SK-N-SH (cell line): ENCODE results near the gene ADCY5. TPM values are rescaled to one million over a fixed set of nuclear protein-coding genes. Genes with fewer than 3 reads are reported as not detected.

Source experiments
- CTCF ChIA-PET: fragments of 300-600, 350-600 bp; formaldehyde crosslinking; extraction: SDS; loops from one replicate; lab custom pipeline; 2021; lab: Yijun Ruan, JAX
- POLR2A ChIA-PET: fragments of 350-600 bp; sonication (Branson Sonifier 250); formaldehyde crosslinking; extraction: SDS; loops from one replicate; lab custom pipeline; 2020; ENCODE audit warnings: antibody characterized with exemption, inconsistent platforms; lab: Yijun Ruan, JAX
- DNase-seq: peaks from one replicate; pipeline ENCODE4 v3.0.0; 2012
- H2AFZ ChIP-seq: fragments of 200-600 bp; sonication (generic); 2 replicates; pipeline ENCODE4 v1.8.1; 2016; ENCODE audit warnings: antibody characterized with exemption, mild to moderate bottlenecking, low read depth
- H3F3A ChIP-seq: fragments of 200-600 bp; sonication (generic); replicated peaks from 2 replicates; pipeline ENCODE3; 2016; ENCODE audit warnings: antibody characterized with exemption, mild to moderate bottlenecking; ENCODE audit not compliant: insufficient read depth
- H3K27ac ChIP-seq, 2 experiments: fragments of 200-500 bp in 1 of 2; fragments of 200-600 bp in 1 of 2; sonication (Bioruptor generic) in 1 of 2; sonication (generic), shearing (Covaris generic) in 1 of 2; 2 replicates each; pipeline versions ENCODE4 v1.5.1 to v1.6.1; 2014 to 2016; ENCODE audit warnings: low read depth in 2 of 2, inconsistent platforms in 1 of 2, low read length in 1 of 2, mild to moderate bottlenecking in 1 of 2, mixed read lengths in 1 of 2
- H3K27me3 ChIP-seq: fragments of 200-600 bp; sonication (generic), shearing (Covaris generic); 2 replicates; pipeline ENCODE4 v1.6.1; 2016; ENCODE audit warnings: mixed run types; ENCODE audit not compliant: insufficient read depth
- H3K36me3 ChIP-seq, 2 experiments: fragments of 200-500 bp in 1 of 2; fragments of 200-600 bp in 1 of 2; sonication (Bioruptor generic) in 1 of 2; sonication (generic) in 1 of 2; replicated peaks in 1 of 2; 2 replicates each; pipeline versions ENCODE3 to v1.5.1; 2014 to 2016; ENCODE audit warnings: low read length in 1 of 2, mild to moderate bottlenecking in 1 of 2; ENCODE audit not compliant: insufficient read depth in 2 of 2, control insufficient read depth in 1 of 2
- H3K4me1 ChIP-seq, 2 experiments: fragments of 200-500 bp in 1 of 2; fragments of 200-600 bp in 1 of 2; sonication (Bioruptor generic) in 1 of 2; sonication (generic), shearing (Covaris generic) in 1 of 2; 2 replicates each; pipeline versions ENCODE4 v1.5.1 to v1.6.1; 2014 to 2016; ENCODE audit warnings: low read depth in 1 of 2, low read length in 1 of 2, mixed run types in 1 of 2; ENCODE audit not compliant: insufficient read depth in 2 of 2, control insufficient read depth in 1 of 2
- H3K4me2 ChIP-seq: fragments of 200-600 bp; sonication (generic), shearing (Covaris generic); 2 replicates; pipeline ENCODE4 v1.6.1; 2017; ENCODE audit warnings: mixed run types
- H3K4me3 ChIP-seq, 2 experiments: fragments of 200-500 bp in 1 of 2; fragments of 200-600 bp in 1 of 2; sonication (Bioruptor generic) in 1 of 2; sonication (generic), shearing (Covaris generic) in 1 of 2; 2 replicates each; pipeline versions ENCODE4 v1.5.1 to v1.8.1; 2014 to 2016; ENCODE audit warnings: low read depth in 2 of 2, inconsistent platforms in 1 of 2, low read length in 1 of 2, mild to moderate bottlenecking in 1 of 2, mixed read lengths in 1 of 2, moderate library complexity in 1 of 2
- H3K79me2 ChIP-seq: fragments of 200-600 bp; sonication (generic); 2 replicates; pipeline ENCODE4 v1.8.1; 2017; ENCODE audit warnings: mild to moderate bottlenecking; ENCODE audit not compliant: insufficient read depth
- H3K9ac ChIP-seq: fragments of 200-600 bp; sonication (generic); 2 replicates; pipeline ENCODE4 v1.6.1; 2017; ENCODE audit warnings: mixed run types
- H3K9me2 ChIP-seq: fragments of 200-600 bp; sonication (generic); 2 replicates; pipeline ENCODE4 v1.6.1; 2017; ENCODE audit warnings: mixed run types
- H3K9me3 ChIP-seq: fragments of 200-600 bp; sonication (generic); 2 replicates; pipeline ENCODE4 v1.6.1; 2017; ENCODE audit warnings: mixed run types, mild to moderate bottlenecking, moderate library complexity
- H4K20me1 ChIP-seq: fragments of 200-600 bp; sonication (generic); 2 replicates; pipeline ENCODE4 v1.6.1; 2017; ENCODE audit warnings: mild to moderate bottlenecking, mixed run types; ENCODE audit not compliant: insufficient read depth
- ELF1 ChIP-seq: IDR thresholded peaks from 2 replicates; pipeline ENCODE4 v1.4.0; 2012
- FOXM1 ChIP-seq: IDR thresholded peaks from 2 replicates; pipeline ENCODE4 v1.4.0; 2012; ENCODE audit warnings: low read depth, mild to moderate bottlenecking
- GABPA ChIP-seq: IDR thresholded peaks from 2 replicates; pipeline ENCODE4 v1.4.0; 2012; ENCODE audit warnings: low read depth, mild to moderate bottlenecking
- MEF2A ChIP-seq: IDR thresholded peaks from 2 replicates; pipeline ENCODE4 v1.4.0; 2012; ENCODE audit warnings: low read depth, borderline replicate concordance
- RAD21 ChIP-seq: IDR thresholded peaks from 2 replicates; pipeline ENCODE4 v1.6.1; 2012; ENCODE audit warnings: mild to moderate bottlenecking, low read length
- RFX5 ChIP-seq: IDR thresholded peaks from 2 replicates; pipeline ENCODE4 v1.6.1; 2012; ENCODE audit warnings: mild to moderate bottlenecking, improper control_type of control experiment, low read length
- RXRA ChIP-seq: IDR thresholded peaks from 2 replicates; pipeline ENCODE4 v1.4.0; 2012; ENCODE audit warnings: low read depth, mild to moderate bottlenecking, borderline replicate concordance
- SIN3A ChIP-seq: IDR thresholded peaks from 2 replicates; pipeline ENCODE4 v1.6.1; 2012; ENCODE audit warnings: low read depth, mild to moderate bottlenecking, low read length, moderate library complexity, borderline replicate concordance
- SMC3 ChIP-seq: IDR thresholded peaks from 2 replicates; pipeline ENCODE4 v1.6.1; 2012; ENCODE audit warnings: low read depth, low read length, improper control_type of control experiment
- TAF1 ChIP-seq: IDR thresholded peaks from 2 replicates; pipeline ENCODE4 v1.6.1; 2012; ENCODE audit warnings: low read depth, mild to moderate bottlenecking, low read length, moderate library complexity, borderline replicate concordance
- TCF12 ChIP-seq: IDR thresholded peaks from 2 replicates; pipeline ENCODE4 v1.4.0; 2012
- YY1 ChIP-seq: IDR thresholded peaks from 2 replicates; pipeline ENCODE4 v1.4.0; 2012; ENCODE audit warnings: low read depth, mild to moderate bottlenecking
- WGBS: methylation state at CpG from one replicate; pipeline ENCODE4 v1.1.6; 2017; ENCODE audit warnings: low lambda C conversion rate; 5-methylcytosine and 5-hydroxymethylcytosine counted together
- polyA plus RNA-seq, 3 experiments: library from polyadenylated mRNA; depleted of rRNA; stranded (reverse); fragments of >200 nt; gene quantifications; 2 replicates each; pipeline ENCODE4 v1.2.3, GENCODE V29; 2012
- TF ChIP-seq, protein P1 (sequence below): IDR thresholded peaks from 2 replicates; pipeline ENCODE4 v1.4.0; 2012; ENCODE audit warnings: low read depth, borderline replicate concordance

The ADCY5 gene
- polyA plus RNA-seq, 1 of the 3 experiments (the other 2 are of a cell fraction), result 0.21 TPM

- Histone ChIP-seq H3K79me2 (no peaks in the 10 kb centered on the region), H3K9ac (no peak overlapping the region), H3K4me1 (no peaks in the 10 kb centered on the region; a peak in 1 of 4 replicates), H3K27me3 (peaks cover 13% of the 10 kb centered on the region; the same call in 1 of the 2 replicates), H4K20me1 (no peaks in the 10 kb centered on the region), H3K9me3 (no peaks in the 10 kb centered on the region), H2AFZ (no peak overlapping the region), H3K4me2 (no peak overlapping the region), H3F3A (no peaks in the 10 kb centered on the region), H3K9me2 (no peaks in the 10 kb centered on the region), H3K4me3 (no peak overlapping the region), H3K27ac (no peak overlapping the region), H3K36me3 (no peaks in the 10 kb centered on the region)
- DNase-seq, result no peak
- 57% methylated on average over 4 of the region's 5 CpGs for WGBS
- POLR2A ChIA-PET, result no interaction called here
- TF ChIP-seq SMC3 (no peak), MEF2A (no peak), GABPA (no peak), TCF12 (no peak), RAD21 (no peak)
- TF ChIP-seq, protein P1, sequence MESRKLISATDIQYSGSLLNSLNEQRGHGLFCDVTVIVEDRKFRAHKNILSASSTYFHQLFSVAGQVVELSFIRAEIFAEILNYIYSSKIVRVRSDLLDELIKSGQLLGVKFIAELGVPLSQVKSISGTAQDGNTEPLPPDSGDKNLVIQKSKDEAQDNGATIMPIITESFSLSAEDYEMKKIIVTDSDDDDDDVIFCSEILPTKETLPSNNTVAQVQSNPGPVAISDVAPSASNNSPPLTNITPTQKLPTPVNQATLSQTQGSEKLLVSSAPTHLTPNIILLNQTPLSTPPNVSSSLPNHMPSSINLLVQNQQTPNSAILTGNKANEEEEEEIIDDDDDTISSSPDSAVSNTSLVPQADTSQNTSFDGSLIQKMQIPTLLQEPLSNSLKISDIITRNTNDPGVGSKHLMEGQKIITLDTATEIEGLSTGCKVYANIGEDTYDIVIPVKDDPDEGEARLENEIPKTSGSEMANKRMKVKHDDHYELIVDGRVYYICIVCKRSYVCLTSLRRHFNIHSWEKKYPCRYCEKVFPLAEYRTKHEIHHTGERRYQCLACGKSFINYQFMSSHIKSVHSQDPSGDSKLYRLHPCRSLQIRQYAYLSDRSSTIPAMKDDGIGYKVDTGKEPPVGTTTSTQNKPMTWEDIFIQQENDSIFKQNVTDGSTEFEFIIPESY, result no peak
- CTCF ChIA-PET, result interaction anchor here (0.9 to 1.3 kb wide), 2 partner anchors 26 to 83 kb away, joined by 3 read pairs; no protein-coding TSS in a partner anchor
Observed at GRCh38 chr3:123409443-123410148, 39.3 kb downstream of the ADCY5 start.

- DNase-seq, result no peak
- POLR2A ChIA-PET, result no interaction called here
- Histone ChIP-seq H3K36me3 (no peaks in the 10 kb centered on the region), H3F3A (no peaks in the 10 kb centered on the region), H3K4me1 (no peaks in the 10 kb centered on the region; a peak in 1 of 4 replicates), H2AFZ (no peak overlapping the region), H3K9ac (no peak overlapping the region), H3K4me2 (no peak overlapping the region), H3K27me3 (peaks cover 7% of the 10 kb centered on the region), H3K4me3 (no peak overlapping the region), H3K27ac (no peak overlapping the region), H3K9me3 (no peaks in the 10 kb centered on the region), H3K9me2 (no peaks in the 10 kb centered on the region)
- CTCF ChIA-PET, result no interaction called here
- TF ChIP-seq RFX5 (no peak), ELF1 (no peak), FOXM1 (no peak), SIN3A (no peak), YY1 (no peak), RXRA (no peak), RAD21 (no peak), TAF1 (no peak)
- TF ChIP-seq, protein P1, result no peak
- TF ChIP-seq, all 33 proteins: peak for 0
- WGBS, result 77% methylated on average over 6 of the region's 6 CpGs
- Histone ChIP-seq H3K79me2 (no peaks in the 10 kb centered on the region), H4K20me1 (no peaks in the 10 kb centered on the region)
Observed at GRCh38 chr3:123406598-123406997, 42.3 kb downstream of the ADCY5 start.
